ENCODE data around the gene MAPK14. TPM values are rescaled to one million over a fixed set of nuclear protein-coding genes. Genes with fewer than 3 reads are reported as not detected.

MAPK14 gene
- total RNA-seq, 1 experiment from 2014 or later, result 60.4 TPM

DNA sequence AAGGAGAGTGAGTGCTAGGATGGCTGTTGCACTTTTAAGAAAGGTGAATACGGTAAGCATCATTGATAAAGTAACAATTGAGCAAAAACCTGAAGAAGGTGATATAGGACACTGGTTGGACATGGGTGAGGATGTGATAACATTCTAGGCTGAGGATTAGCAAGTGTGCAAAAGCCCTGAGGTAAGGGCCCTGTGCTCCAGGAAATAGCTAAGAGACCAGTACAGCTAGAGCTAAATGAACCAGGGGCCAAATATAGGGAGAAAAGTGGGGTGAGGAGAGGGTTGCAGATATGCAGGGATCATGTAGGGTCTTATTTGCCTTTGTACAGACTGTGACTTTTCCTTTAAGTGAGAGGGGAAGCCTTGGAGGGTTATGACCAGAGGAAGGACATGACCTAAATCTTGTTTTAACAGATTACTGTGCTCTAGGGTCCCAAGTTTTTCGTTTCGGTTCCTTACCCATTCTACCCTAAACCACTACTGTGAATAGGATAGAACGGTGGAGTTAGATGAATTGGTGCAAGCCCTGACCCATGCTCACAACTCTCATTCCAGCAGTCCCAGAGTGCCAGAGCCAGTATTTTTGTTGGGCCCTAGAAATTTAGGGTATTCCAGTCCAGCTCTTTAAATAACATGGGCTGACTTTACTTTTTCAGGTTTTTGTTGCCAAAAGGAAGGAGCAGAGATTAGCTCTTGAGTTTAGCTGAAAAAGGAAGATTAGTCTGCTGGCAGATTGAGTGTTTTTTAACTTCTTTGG lies 10.7 kb downstream of the MAPK14 start:
- no peaks in the 10 kb centered on the region for H3K27me3 ChIP-seq (ENCODE audit: insufficient read depth, low read depth)
- no peak overlapping the region for H2AFZ ChIP-seq
- H3K36me3 ChIP-seq (ENCODE audit: low read depth), result no peaks in the 10 kb centered on the region; the same call in 1 of the 2 replicates
- ChIA-PET POLR2A (ENCODE audit: unreplicated experiment) (interaction anchor here (0.5 kb wide), 1 partner anchor 481 kb away, joined by 3 read pairs; no protein-coding TSS in a partner anchor), CTCF (interaction anchor here (0.9 kb wide), 1 partner anchor 24 kb away, joined by 6 read pairs; no protein-coding TSS in a partner anchor)
- no peak overlapping the region for H3K4me2 ChIP-seq
- H3K9me2 ChIP-seq (ENCODE audit: insufficient read depth), result no peaks in the 10 kb centered on the region
- DNase-seq, result no peak
- H3K27ac ChIP-seq, result no peak overlapping the region
- no peaks in the 10 kb centered on the region for H3K9me3 ChIP-seq (ENCODE audit: insufficient read depth, low read depth)
- no TSS peak for BruUV-seq (replicated peaks)
- no peak overlapping the region for H3K4me3 ChIP-seq
- peaks cover 100% of the 10 kb centered on the region for H3K79me2 ChIP-seq (ENCODE audit: low read depth)
- H4K20me1 ChIP-seq (ENCODE audit: insufficient read depth), result peaks cover 36% of the 10 kb centered on the region
- peaks cover 8% of the 10 kb centered on the region; the same call in 1 of the 2 replicates for H3K4me1 ChIP-seq (replicated peaks; ENCODE audit: insufficient read depth)
- intact Hi-C loops (cut with micrococcal nuclease; ENCODE audit: unreplicated experiment), result no loop called here
- TF ChIP-seq EZH2 (IDR thresholded peaks at IDR 0.05; ENCODE audit: low read depth), result no peak
- TF ChIP-seq, protein P1, sequence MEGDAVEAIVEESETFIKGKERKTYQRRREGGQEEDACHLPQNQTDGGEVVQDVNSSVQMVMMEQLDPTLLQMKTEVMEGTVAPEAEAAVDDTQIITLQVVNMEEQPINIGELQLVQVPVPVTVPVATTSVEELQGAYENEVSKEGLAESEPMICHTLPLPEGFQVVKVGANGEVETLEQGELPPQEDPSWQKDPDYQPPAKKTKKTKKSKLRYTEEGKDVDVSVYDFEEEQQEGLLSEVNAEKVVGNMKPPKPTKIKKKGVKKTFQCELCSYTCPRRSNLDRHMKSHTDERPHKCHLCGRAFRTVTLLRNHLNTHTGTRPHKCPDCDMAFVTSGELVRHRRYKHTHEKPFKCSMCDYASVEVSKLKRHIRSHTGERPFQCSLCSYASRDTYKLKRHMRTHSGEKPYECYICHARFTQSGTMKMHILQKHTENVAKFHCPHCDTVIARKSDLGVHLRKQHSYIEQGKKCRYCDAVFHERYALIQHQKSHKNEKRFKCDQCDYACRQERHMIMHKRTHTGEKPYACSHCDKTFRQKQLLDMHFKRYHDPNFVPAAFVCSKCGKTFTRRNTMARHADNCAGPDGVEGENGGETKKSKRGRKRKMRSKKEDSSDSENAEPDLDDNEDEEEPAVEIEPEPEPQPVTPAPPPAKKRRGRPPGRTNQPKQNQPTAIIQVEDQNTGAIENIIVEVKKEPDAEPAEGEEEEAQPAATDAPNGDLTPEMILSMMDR (conservative IDR thresholded peaks at IDR 0.05), result no peak
- peaks cover 4% of the 10 kb centered on the region; the same call in 1 of the 2 replicates for H3F3A ChIP-seq (ENCODE audit: insufficient read depth, low read depth)

DNA sequence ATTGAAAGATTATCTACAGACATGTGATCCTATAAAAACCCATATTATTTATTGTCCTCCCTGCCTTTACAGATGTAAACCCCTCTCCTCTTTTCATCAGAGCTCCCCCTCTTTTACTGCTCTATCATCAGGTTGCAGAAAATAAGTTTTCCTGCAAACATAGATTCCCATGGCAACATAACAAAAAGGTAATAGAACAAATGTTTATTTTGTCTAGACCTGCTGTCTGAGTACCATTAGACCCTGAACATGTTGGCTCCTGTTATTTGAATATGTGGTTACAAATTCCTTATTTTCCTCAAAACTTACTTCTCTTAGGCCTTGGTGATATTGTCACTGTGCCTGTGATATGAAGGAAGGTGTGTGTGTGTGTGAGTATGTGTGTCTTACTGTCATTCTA lies 11.5 kb downstream of the MAPK14 start:
- intact Hi-C loops (cut with micrococcal nuclease; ENCODE audit: unreplicated experiment), result no loop called here
- ChIA-PET POLR2A (ENCODE audit: unreplicated experiment) (no interaction called here), CTCF (no interaction called here)
- H3K4me2 ChIP-seq, result no peak overlapping the region
- H3K9me2 ChIP-seq (ENCODE audit: insufficient read depth), result no peaks in the 10 kb centered on the region
- DNase-seq, result no peak
- H2AFZ ChIP-seq, result no peak overlapping the region
- H3K79me2 ChIP-seq (ENCODE audit: low read depth), result peaks cover 99% of the 10 kb centered on the region
- H3K27ac ChIP-seq, result no peak overlapping the region
- no peaks in the 10 kb centered on the region for H3K4me1 ChIP-seq (replicated peaks; ENCODE audit: insufficient read depth)
- H3K9me3 ChIP-seq (ENCODE audit: insufficient read depth, low read depth), result no peaks in the 10 kb centered on the region
- no peak overlapping the region for H3K4me3 ChIP-seq
- BruUV-seq (replicated peaks), result no TSS peak
- H3K27me3 ChIP-seq (ENCODE audit: insufficient read depth, low read depth), result no peaks in the 10 kb centered on the region
- H3F3A ChIP-seq (ENCODE audit: insufficient read depth, low read depth), result peaks cover 5% of the 10 kb centered on the region; the same call in 1 of the 2 replicates
- TF ChIP-seq, protein P1 (conservative IDR thresholded peaks at IDR 0.05), result no peak
- H3K36me3 ChIP-seq (ENCODE audit: low read depth), result no peaks in the 10 kb centered on the region; the same call in 1 of the 2 replicates
- H4K20me1 ChIP-seq (ENCODE audit: insufficient read depth), result peaks cover 36% of the 10 kb centered on the region

DNA sequence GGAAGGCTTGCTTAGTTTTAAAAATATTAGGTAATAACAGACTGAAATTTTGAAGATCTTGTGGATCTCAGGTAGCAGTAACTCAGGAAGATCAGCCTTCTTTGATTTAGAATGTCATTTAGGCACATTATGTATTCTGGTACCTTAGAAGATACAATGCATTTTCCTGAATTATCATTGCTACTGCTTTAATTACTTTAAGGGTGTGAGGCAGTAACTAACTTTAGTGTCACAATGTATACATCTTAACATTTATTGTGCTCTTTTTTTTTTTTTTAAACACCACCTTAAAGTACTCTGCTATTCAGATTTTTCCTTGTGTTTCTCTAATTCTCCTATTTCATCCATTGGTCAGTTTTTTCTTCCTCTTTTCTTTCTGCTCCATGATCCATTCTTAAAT lies 13.3 kb downstream of the MAPK14 start:
- Histone ChIP-seq H3K4me1 (replicated peaks; ENCODE audit: insufficient read depth) (no peaks in the 10 kb centered on the region), H2AFZ (no peak overlapping the region), H3F3A (ENCODE audit: insufficient read depth, low read depth) (peaks cover 5% of the 10 kb centered on the region; the same call in 1 of the 2 replicates), H3K79me2 (ENCODE audit: low read depth) (peaks cover 99% of the 10 kb centered on the region), H3K4me3 (no peak overlapping the region), H3K36me3 (ENCODE audit: low read depth) (no peaks in the 10 kb centered on the region; the same call in 1 of the 2 replicates), H3K9me3 (ENCODE audit: insufficient read depth, low read depth) (no peaks in the 10 kb centered on the region), H3K9me2 (ENCODE audit: insufficient read depth) (no peaks in the 10 kb centered on the region), H3K4me2 (no peak overlapping the region), H3K27ac (no peak overlapping the region), H3K27me3 (ENCODE audit: insufficient read depth, low read depth) (no peaks in the 10 kb centered on the region), H4K20me1 (ENCODE audit: insufficient read depth) (peaks cover 29% of the 10 kb centered on the region)
- no peak for DNase-seq
- ChIA-PET POLR2A (ENCODE audit: unreplicated experiment) (no interaction called here), CTCF (no interaction called here)
- intact Hi-C loops (cut with micrococcal nuclease; ENCODE audit: unreplicated experiment), result no loop called here
- TF ChIP-seq EZH2 (IDR thresholded peaks at IDR 0.05; ENCODE audit: low read depth), result no peak
- TF ChIP-seq, protein P1 (conservative IDR thresholded peaks at IDR 0.05), result no peak
- BruUV-seq (replicated peaks), result no TSS peak

All from PC-9 (cell line).